ENCODE measurements around the gene CIDEA. TPM values are rescaled to one million over a fixed set of nuclear protein-coding genes. Genes with fewer than 3 reads are reported as not detected.

CIDEA gene
- total RNA-seq, 4 donors from 2014 or later, result 3.0 TPM; not detected in 3

GRCh38 chr18:12251311-12251710 is 2.9 kb upstream of the CIDEA start:
- intact Hi-C loops (cut with DNase I), result no loop called here
- TF ChIP-seq POLR2A (IDR thresholded peaks at IDR 0.05) (no peak), CTCF (IDR thresholded peaks at IDR 0.05) (no peak)
- Histone ChIP-seq H3K4me3 (no peak overlapping the region), H3K4me1 (peaks cover 16 to 31% (median 26%) of the 10 kb centered on the region in 3 donors), H3K27me3 (peaks cover 4 to 78% (median 9%) of the 10 kb centered on the region in 4 donors), H3K9me3 (no peaks in the 10 kb centered on the region), H3K27ac (no peak overlapping the region), H3K36me3 (no peaks in the 10 kb centered on the region)
- WGBS, 2 donors, result 88 to 97% methylated on average over 6 to 10 of the region's 11 CpGs
- no peak for DNase-seq

GRCh38 chr18:12252061-12252460 is 2.1 kb upstream of the CIDEA start:
- Histone ChIP-seq H3K4me1 (peaks cover 16 to 38% (median 26%) of the 10 kb centered on the region in 3 donors), H3K27ac (no peak overlapping the region), H3K4me3 (no peak overlapping the region), H3K36me3 (no peaks in the 10 kb centered on the region), H3K27me3 (peaks cover 4 to 71% (median 9%) of the 10 kb centered on the region in 4 donors), H3K9me3 (no peaks in the 10 kb centered on the region)
- TF ChIP-seq CTCF (IDR thresholded peaks at IDR 0.05) (no peak), POLR2A (IDR thresholded peaks at IDR 0.05) (no peak)
- intact Hi-C loops (cut with DNase I), result no loop called here
- no peak for DNase-seq
- 87 to 88% methylated on average over 6 of the region's 6 CpGs for WGBS, 2 donors

DNA sequence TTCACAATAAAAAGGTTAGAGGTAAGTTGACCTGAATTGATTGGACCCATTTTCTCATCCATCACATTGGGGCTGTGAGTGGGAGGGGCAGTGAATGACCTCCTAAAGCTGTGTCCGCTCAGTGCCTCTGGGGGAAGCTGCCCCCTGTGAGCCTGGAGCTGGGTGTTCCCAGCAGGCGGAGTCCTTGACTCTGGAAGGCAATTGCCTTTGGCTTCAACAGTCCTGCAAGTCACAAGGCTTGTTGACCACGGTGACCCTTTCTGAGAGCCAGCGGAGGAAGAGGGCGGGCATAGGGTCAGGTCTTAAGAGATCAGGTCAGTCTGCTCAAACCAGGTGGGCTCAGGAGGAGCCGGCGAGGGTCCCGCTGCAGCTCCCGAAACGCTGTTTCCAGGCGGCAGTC is 1.1 kb upstream of the CIDEA start:
- TF ChIP-seq CTCF (IDR thresholded peaks at IDR 0.05) (no peak), POLR2A (IDR thresholded peaks at IDR 0.05) (no peak)
- Histone ChIP-seq H3K27ac (no peak overlapping the region), H3K9me3 (no peaks in the 10 kb centered on the region), H3K36me3 (no peaks in the 10 kb centered on the region), H3K27me3 (peaks cover 4 to 61% (median 9%) of the 10 kb centered on the region in 4 donors), H3K4me1 (peaks cover 16 to 48% (median 26%) of the 10 kb centered on the region in 3 donors), H3K4me3 (no peak overlapping the region)
- intact Hi-C loops (cut with DNase I), result no loop called here
- 29 to 46% methylated on average over 2 to 6 of the region's 11 CpGs for WGBS, 2 donors
- no peak for DNase-seq

- H3K4me1 ChIP-seq, result peaks cover 16 to 55% (median 26%) of the 10 kb centered on the region in 3 donors
- no peaks in the 10 kb centered on the region for H3K36me3 ChIP-seq
- H3K27me3 ChIP-seq, result peaks cover 4 to 54% (median 9%) of the 10 kb centered on the region in 4 donors
- DNase-seq, result no peak
- no peaks in the 10 kb centered on the region for H3K9me3 ChIP-seq
- H3K4me3 ChIP-seq, result peak overlapping the region; percentile 18 to 59 (median 37)
- TF ChIP-seq POLR2A (IDR thresholded peaks at IDR 0.05) (no peak), CTCF (IDR thresholded peaks at IDR 0.05) (no peak)
- no peak overlapping the region for H3K27ac ChIP-seq
- WGBS, 2 donors, result 7% methylated on average over 3 of the region's 20 CpGs; no CpG with 5 or more reads in 1 of the 2 donors
- intact Hi-C loops (cut with DNase I), result no loop called here
Observed at GRCh38 chr18:12253663-12254135, 462 bp upstream of the CIDEA start.

- whole genome bisulfite sequencing, 2 donors, result 77 to 80% methylated on average over 16 to 21 of the region's 38 CpGs
- H3K27me3 ChIP-seq, result peaks cover 4 to 46% (median 9%) of the 10 kb centered on the region in 4 donors
- no peak for TF ChIP-seq CTCF (IDR thresholded peaks at IDR 0.05)
- TF ChIP-seq POLR2A (IDR thresholded peaks at IDR 0.05), result no peak
Observed at GRCh38 chr18:12254820-12255511, 805 bp downstream of the CIDEA start.

More at GRCh38 chr18:12254820-12255511, 805 bp downstream of the CIDEA start:
- no peak overlapping the region for H3K27ac ChIP-seq
- H3K9me3 ChIP-seq, result no peaks in the 10 kb centered on the region
- intact Hi-C loops (cut with DNase I), result no loop called here
- no peak for DNase-seq
- no peaks in the 10 kb centered on the region for H3K36me3 ChIP-seq
- peak overlapping the region in 3 of 4 donors; percentile 34 to 59 (median 40) for H3K4me3 ChIP-seq
- H3K4me1 ChIP-seq, result peaks cover 16 to 56% (median 26%) of the 10 kb centered on the region in 3 donors

Measured in esophagus squamous epithelium (tissue), 5 donors.